ENCODE data around the gene TRNAU1AP. TPM values are rescaled to one million over a fixed set of nuclear protein-coding genes. Genes with fewer than 3 reads are reported as not detected.
"Not testable (repeated sequence)": the region's sequence is repeated elsewhere in the genome, so short reads cannot be mapped to it uniquely, and the experiment has no call there.

Gene TRNAU1AP
- total RNA-seq, 1 donor from 2014 or later: 38.6 TPM

DNA sequence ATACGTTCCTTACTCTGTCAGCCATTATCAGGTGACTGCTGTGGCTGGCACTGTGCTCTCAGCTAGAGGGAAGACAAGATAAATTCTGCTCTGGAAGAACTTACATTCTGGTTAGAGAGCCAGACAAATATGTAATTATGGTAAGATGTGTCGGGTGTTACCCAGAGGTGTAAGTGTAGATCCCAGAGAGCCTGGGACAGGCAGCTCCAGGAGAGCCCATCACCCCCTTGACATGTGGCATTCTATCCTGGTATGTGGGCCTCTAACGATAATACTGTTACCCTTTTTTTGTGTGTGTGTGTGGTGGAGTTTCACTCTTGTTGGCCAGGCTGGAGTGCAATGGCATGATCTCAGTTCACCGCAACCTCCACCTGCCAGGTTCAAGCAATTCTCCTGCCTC is 19.0 kb downstream of the TRNAU1AP start:
- H3K36me3 Mint-ChIP-seq (ENCODE audit: insufficient read depth): peaks cover 12% of the 10 kb centered on the region
- H3K9me3 Mint-ChIP-seq (ENCODE audit: low read depth): no peaks in the 10 kb centered on the region

DNA sequence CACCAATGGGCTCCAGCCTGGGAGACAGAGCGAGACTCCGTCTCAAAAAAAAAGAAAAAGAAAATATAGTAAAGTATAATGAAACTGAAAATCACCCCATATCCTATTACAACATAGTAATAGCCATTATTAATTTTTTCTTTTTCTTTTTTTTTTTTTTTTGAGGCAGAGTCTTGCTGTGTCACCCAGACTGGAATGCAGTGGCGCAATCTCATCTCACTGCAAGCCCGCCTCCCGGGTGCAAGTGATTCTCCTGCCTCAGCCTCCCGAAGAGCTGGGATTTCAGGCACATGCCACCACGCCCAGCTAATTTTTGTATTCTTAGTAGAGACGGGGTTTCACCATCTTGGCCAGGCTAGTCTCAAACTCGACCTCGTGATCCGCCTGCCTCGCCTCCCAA is 20.0 kb downstream of the TRNAU1AP start:
- not testable (repeated sequence) for H3K36me3 Mint-ChIP-seq (ENCODE audit: insufficient read depth); DNase-seq (ENCODE audit: low spot score, unreplicated experiment); H3K9me3 Mint-ChIP-seq (ENCODE audit: low read depth); H3K4me3 Mint-ChIP-seq (ENCODE audit: low read depth); H3K27ac Mint-ChIP-seq; H3K27me3 Mint-ChIP-seq; H3K4me1 Mint-ChIP-seq (ENCODE audit: low read depth)

More for the DNA sequence above, 19.0 kb downstream of the TRNAU1AP start:
- no peak for DNase-seq (ENCODE audit: low spot score, unreplicated experiment)
- no peaks in the 10 kb centered on the region for H3K4me1 Mint-ChIP-seq (ENCODE audit: low read depth)
- no peaks in the 10 kb centered on the region for H3K27me3 Mint-ChIP-seq
- H3K27ac Mint-ChIP-seq: peak overlapping the region; percentile 13
- H3K4me3 Mint-ChIP-seq (ENCODE audit: low read depth): no peak overlapping the region
- TF ChIP-seq, protein P1, sequence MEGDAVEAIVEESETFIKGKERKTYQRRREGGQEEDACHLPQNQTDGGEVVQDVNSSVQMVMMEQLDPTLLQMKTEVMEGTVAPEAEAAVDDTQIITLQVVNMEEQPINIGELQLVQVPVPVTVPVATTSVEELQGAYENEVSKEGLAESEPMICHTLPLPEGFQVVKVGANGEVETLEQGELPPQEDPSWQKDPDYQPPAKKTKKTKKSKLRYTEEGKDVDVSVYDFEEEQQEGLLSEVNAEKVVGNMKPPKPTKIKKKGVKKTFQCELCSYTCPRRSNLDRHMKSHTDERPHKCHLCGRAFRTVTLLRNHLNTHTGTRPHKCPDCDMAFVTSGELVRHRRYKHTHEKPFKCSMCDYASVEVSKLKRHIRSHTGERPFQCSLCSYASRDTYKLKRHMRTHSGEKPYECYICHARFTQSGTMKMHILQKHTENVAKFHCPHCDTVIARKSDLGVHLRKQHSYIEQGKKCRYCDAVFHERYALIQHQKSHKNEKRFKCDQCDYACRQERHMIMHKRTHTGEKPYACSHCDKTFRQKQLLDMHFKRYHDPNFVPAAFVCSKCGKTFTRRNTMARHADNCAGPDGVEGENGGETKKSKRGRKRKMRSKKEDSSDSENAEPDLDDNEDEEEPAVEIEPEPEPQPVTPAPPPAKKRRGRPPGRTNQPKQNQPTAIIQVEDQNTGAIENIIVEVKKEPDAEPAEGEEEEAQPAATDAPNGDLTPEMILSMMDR (IDR thresholded peaks at IDR 0.05; ENCODE audit: unreplicated experiment): no peak

DNA sequence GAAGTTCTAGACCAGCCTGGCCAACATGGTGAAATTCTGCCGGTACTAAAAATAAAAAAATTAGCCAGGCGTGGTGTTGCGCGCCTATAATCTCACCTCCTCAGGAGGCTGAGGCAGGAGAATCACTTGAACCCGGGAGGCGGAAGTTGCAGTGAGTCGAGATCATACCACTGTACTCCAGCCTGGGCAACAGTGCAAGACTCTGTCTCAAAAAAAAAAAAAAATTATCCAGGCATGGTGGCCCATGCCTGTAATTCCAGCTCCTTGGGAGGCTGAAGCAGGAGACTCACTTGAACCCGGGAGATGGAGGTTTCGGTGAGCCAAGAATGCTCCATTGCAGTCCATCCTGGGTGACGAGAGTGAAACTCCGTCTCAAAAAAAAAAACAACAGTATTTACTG is 20.7 kb downstream of the TRNAU1AP start:
- Mint-ChIP-seq H3K4me1 (ENCODE audit: low read depth) (no peaks in the 10 kb centered on the region), H3K36me3 (ENCODE audit: insufficient read depth) (peaks cover 11% of the 10 kb centered on the region), H3K27ac (no peak overlapping the region), H3K9me3 (ENCODE audit: low read depth) (no peaks in the 10 kb centered on the region), H3K4me3 (ENCODE audit: low read depth) (no peak overlapping the region), H3K27me3 (no peaks in the 10 kb centered on the region)
- DNase-seq (ENCODE audit: low spot score, unreplicated experiment): no peak
- TF ChIP-seq, protein P1 (IDR thresholded peaks at IDR 0.05; ENCODE audit: unreplicated experiment): no peak

DNA sequence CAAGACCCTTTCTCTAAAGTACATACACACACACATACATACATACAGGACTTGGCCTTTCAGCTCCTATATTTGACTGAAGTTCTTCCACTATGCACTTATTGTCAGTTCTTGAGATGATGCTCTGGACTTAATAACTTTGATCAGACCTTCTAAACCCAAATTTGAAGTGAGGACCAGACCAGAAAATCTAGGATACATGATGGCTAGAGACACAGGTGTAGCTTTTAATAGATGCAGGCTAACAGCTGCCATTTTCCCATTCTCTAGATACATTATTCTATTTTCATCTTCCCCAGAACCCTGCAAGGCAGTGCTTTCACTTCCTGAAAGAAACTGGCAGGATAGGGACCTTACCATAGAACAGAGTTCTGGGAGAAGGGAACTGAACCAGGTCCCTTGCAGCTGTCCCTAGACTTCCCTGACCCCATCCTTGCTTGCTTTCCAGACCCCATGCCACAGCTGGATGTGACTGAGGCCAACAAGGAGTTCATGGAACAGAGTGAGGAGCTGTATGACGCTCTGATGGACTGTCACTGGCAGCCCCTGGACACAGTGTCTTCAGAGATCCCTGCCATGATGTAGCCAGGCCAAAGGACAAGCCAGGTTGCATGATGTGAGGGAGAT is 24.3 kb downstream of the TRNAU1AP start:
- H3K36me3 Mint-ChIP-seq (ENCODE audit: insufficient read depth): peaks cover 21% of the 10 kb centered on the region
- no peak for DNase-seq (ENCODE audit: low spot score, unreplicated experiment)

DNA sequence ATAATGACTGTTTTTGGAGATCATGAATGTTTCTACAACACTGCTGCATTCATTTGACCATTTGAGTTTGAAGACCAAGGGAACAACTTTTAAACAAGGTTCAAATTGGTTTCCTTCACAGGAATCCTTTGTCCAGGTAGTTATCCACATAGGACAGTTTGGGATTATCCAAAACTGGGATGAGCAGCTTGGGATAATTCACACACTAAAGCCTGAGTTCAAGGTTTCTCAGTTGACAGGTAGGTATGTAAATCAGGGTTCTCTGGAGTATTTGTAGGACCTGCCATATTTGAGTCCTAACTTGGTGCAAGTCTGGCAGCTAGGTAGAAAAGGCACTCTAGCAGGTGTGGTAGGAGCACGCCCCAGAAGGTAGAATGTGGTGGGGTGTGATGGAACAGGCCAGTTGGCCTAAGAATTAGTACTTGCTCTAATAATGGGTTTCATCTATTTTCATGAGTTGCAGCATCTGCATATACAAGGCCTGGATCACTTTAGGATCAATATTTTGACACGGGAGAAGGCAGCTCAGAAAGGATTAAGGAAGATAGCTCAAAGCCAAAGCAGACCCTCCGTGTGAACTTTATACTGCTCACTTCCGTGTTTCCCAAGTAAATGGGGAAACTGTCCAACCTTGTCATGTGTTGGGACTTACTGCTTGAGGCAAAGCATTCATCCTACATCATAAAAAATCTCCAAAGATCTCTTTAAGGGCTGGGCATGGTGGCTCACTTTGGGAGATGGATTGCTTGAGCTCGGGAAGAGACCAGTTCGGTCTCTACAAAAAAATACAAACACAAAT is 25.1 kb downstream of the TRNAU1AP start:
- Mint-ChIP-seq H3K4me1 (ENCODE audit: low read depth) (peaks cover 17% of the 10 kb centered on the region), H3K27me3 (peaks cover under 1% of the 10 kb centered on the region), H3K36me3 (ENCODE audit: insufficient read depth) (peaks cover 21% of the 10 kb centered on the region), H3K4me3 (ENCODE audit: low read depth) (no peak overlapping the region), H3K27ac (peak overlapping the region; percentile 87), H3K9me3 (ENCODE audit: low read depth) (no peaks in the 10 kb centered on the region)
- TF ChIP-seq, protein P1 (IDR thresholded peaks at IDR 0.05; ENCODE audit: unreplicated experiment): no peak
- no peak for DNase-seq (ENCODE audit: low spot score, unreplicated experiment)

More for the DNA sequence above, 24.3 kb downstream of the TRNAU1AP start:
- Mint-ChIP-seq H3K9me3 (ENCODE audit: low read depth) (no peaks in the 10 kb centered on the region), H3K4me1 (ENCODE audit: low read depth) (peaks cover 16% of the 10 kb centered on the region), H3K27me3 (no peaks in the 10 kb centered on the region), H3K4me3 (ENCODE audit: low read depth) (no peak overlapping the region), H3K27ac (peak overlapping the region; percentile 87)
- TF ChIP-seq, protein P1 (IDR thresholded peaks at IDR 0.05; ENCODE audit: unreplicated experiment): no peak

Measured in progenitor cell of endocrine pancreas (in vitro differentiated cells).